ENCODE measurements around the gene NR3C2. TPM values are rescaled to one million over a fixed set of nuclear protein-coding genes. Genes with fewer than 3 reads are reported as not detected.

NR3C2 gene
- total RNA-seq, 1 donor from 2014 or later, result 25.9 TPM

DNA sequence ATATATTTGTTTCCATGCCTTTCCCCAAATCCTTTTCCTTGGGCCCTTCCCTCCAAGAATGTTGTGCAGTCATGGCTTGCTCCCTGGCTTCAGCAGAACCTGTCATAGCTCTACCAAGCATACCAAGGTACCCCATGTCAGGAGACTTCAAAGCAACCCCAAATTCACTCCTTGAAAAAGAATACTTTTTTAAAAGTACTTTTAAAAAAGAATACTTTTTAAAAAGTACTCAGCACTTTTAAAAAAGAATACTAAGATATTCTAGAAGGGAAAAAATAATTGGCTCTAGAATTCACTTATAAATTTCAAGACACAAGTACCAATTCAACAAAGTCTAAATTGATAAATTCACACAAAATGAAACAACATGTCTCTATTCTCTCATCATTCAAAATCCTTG, 76.0 kb downstream of the NR3C2 start:
- Histone ChIP-seq H3K4me3 (no peak overlapping the region), H3K27ac (no peak overlapping the region), H3K36me3 (no peaks in the 10 kb centered on the region), H3K9me3 (no peaks in the 10 kb centered on the region), H3K4me1 (no peaks in the 10 kb centered on the region), H3K27me3 (no peaks in the 10 kb centered on the region)
- TF ChIP-seq, protein P1, sequence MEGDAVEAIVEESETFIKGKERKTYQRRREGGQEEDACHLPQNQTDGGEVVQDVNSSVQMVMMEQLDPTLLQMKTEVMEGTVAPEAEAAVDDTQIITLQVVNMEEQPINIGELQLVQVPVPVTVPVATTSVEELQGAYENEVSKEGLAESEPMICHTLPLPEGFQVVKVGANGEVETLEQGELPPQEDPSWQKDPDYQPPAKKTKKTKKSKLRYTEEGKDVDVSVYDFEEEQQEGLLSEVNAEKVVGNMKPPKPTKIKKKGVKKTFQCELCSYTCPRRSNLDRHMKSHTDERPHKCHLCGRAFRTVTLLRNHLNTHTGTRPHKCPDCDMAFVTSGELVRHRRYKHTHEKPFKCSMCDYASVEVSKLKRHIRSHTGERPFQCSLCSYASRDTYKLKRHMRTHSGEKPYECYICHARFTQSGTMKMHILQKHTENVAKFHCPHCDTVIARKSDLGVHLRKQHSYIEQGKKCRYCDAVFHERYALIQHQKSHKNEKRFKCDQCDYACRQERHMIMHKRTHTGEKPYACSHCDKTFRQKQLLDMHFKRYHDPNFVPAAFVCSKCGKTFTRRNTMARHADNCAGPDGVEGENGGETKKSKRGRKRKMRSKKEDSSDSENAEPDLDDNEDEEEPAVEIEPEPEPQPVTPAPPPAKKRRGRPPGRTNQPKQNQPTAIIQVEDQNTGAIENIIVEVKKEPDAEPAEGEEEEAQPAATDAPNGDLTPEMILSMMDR (IDR thresholded peaks at IDR 0.05), result no peak
- intact Hi-C loops (cut with DNase I), result no loop called here
- ATAC-seq (no peak), DNase-seq (no peak)

- no peak for DNase-seq
- intact Hi-C loops (cut with DNase I), result no loop called here
- ATAC-seq, result no peak
- no peak overlapping the region for H3K27ac ChIP-seq
- no peaks in the 10 kb centered on the region for H3K4me1 ChIP-seq
- no peaks in the 10 kb centered on the region for H3K27me3 ChIP-seq
- no peaks in the 10 kb centered on the region for H3K36me3 ChIP-seq
- no peak overlapping the region for H3K4me3 ChIP-seq
- TF ChIP-seq, protein P1 (IDR thresholded peaks at IDR 0.05), result no peak
- H3K9me3 ChIP-seq, result no peaks in the 10 kb centered on the region
These were observed 77.7 kb downstream of the NR3C2 start for GRCh38 chr4:148364525-148364924.

DNA sequence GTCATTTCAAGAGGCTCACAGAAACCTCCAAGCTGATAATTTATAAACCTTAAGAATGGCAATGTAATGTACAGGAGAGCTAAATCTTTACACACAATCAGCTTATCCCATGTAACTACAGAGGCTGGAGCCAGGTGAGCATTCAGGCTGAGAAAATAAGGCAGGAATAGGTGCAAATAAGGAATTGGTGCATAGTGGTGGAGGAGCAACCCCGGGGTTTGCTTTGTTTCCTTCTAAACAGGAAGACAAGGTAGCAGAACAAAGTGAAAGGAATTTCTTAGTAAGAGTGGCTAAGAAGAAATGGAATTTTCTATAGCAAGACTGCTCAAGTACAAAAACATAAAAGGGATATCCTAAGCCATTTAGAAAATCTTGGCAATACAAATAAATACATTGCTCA, 82.4 kb downstream of the NR3C2 start:
- H3K27me3 ChIP-seq, result no peaks in the 10 kb centered on the region
- ATAC-seq (no peak), DNase-seq (no peak)
- intact Hi-C loops (cut with DNase I), result no loop called here
- no peaks in the 10 kb centered on the region for H3K36me3 ChIP-seq
- TF ChIP-seq, protein P1 (IDR thresholded peaks at IDR 0.05), result no peak
- no peaks in the 10 kb centered on the region for H3K9me3 ChIP-seq
- H3K4me1 ChIP-seq, result no peaks in the 10 kb centered on the region
- no peak overlapping the region for H3K27ac ChIP-seq
- no peak overlapping the region for H3K4me3 ChIP-seq

DNA sequence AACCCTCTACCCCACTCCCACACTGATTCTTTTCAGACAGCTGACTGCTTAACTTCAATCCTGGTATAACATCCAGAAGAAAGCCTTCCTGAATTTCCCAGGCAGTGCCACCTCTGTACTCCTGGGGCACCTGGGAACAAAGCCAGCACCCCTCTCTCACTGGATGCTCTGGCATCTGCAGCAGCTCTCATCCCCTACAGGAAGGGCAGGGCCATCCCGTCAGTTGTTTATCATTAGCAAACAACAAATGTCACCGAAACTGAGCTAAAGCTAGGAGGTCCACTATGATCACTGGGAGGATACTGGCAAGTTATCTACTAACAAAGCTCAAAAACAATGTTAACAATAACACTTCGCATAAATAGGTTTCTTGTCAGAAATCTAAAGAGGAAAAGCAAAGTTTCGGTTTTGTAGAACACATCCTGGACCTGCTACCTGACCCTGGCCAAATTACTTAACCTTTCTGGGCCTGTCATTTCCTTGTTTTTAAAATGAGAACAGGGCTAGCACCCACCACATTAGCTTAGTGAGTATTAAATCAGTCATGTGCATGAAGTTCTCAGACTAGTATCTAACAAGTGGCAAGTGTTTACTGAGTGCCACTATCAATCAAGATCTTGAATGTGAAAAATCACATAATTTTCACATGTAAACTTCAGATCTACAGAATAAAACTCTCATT, 86.6 kb downstream of the NR3C2 start:
- peak; percentile 57 for ATAC-seq
- no peak overlapping the region for H3K27ac ChIP-seq
- no peak for DNase-seq
- H3K4me1 ChIP-seq, result no peaks in the 10 kb centered on the region
- TF ChIP-seq, protein P1 (IDR thresholded peaks at IDR 0.05), result no peak
- no peaks in the 10 kb centered on the region for H3K36me3 ChIP-seq
- no peak overlapping the region for H3K4me3 ChIP-seq
- H3K27me3 ChIP-seq, result no peaks in the 10 kb centered on the region
- intact Hi-C loops (cut with DNase I), result no loop called here
- no peaks in the 10 kb centered on the region for H3K9me3 ChIP-seq

GRCh38 chr4:148354186-148354585, 88.0 kb downstream of the NR3C2 start:
- DNase-seq, result no peak
- no peaks in the 10 kb centered on the region for H3K36me3 ChIP-seq
- no peaks in the 10 kb centered on the region for H3K4me1 ChIP-seq
- no peaks in the 10 kb centered on the region for H3K9me3 ChIP-seq
- TF ChIP-seq, protein P1 (IDR thresholded peaks at IDR 0.05), result no peak
- intact Hi-C loops (cut with DNase I), result no loop called here
- H3K27ac ChIP-seq, result no peak overlapping the region
- no peak overlapping the region for H3K4me3 ChIP-seq
- H3K27me3 ChIP-seq, result no peaks in the 10 kb centered on the region
- no peak for ATAC-seq

GRCh38 chr4:148353571-148353970, 88.6 kb downstream of the NR3C2 start:
- DNase-seq (no peak), ATAC-seq (no peak)
- no peaks in the 10 kb centered on the region for H3K9me3 ChIP-seq
- H3K4me1 ChIP-seq, result no peaks in the 10 kb centered on the region
- TF ChIP-seq, protein P1 (IDR thresholded peaks at IDR 0.05), result no peak
- H3K27me3 ChIP-seq, result no peaks in the 10 kb centered on the region
- no peak overlapping the region for H3K4me3 ChIP-seq
- no peaks in the 10 kb centered on the region for H3K36me3 ChIP-seq
- no peak overlapping the region for H3K27ac ChIP-seq
- intact Hi-C loops (cut with DNase I), result no loop called here
